HG03103 (cell line): Measurements from ENCODE around the gene PCDH9.

Experiments used
- ATAC-seq: cut with Tn5 transposase; IDR thresholded peaks from one replicate; pipeline ENCODE4 v1.9.1; 2021; ENCODE audit warnings: low read depth; ENCODE audit not compliant: unreplicated experiment

The PCDH9 gene

DNA sequence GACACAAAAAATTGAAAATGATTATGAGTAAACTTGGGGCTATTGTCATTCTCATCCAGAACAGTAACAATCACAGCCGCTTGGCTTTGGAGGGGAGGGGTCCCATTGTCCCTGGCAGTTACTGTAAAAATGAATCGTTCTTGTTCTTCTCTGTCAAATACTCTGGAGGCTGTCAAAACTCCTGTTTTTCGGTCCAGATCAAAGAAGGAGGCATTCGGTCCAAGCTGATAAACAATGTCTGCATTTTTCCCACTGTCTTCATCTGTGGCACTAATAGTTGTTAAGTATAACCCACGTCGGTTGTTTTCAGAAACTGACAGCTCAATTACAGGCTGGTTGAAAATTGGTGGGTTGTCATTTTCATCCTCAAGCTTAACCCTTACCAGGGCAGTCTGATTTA, 3.4 kb downstream of the PCDH9 start:
- no peak for ATAC-seq

DNA sequence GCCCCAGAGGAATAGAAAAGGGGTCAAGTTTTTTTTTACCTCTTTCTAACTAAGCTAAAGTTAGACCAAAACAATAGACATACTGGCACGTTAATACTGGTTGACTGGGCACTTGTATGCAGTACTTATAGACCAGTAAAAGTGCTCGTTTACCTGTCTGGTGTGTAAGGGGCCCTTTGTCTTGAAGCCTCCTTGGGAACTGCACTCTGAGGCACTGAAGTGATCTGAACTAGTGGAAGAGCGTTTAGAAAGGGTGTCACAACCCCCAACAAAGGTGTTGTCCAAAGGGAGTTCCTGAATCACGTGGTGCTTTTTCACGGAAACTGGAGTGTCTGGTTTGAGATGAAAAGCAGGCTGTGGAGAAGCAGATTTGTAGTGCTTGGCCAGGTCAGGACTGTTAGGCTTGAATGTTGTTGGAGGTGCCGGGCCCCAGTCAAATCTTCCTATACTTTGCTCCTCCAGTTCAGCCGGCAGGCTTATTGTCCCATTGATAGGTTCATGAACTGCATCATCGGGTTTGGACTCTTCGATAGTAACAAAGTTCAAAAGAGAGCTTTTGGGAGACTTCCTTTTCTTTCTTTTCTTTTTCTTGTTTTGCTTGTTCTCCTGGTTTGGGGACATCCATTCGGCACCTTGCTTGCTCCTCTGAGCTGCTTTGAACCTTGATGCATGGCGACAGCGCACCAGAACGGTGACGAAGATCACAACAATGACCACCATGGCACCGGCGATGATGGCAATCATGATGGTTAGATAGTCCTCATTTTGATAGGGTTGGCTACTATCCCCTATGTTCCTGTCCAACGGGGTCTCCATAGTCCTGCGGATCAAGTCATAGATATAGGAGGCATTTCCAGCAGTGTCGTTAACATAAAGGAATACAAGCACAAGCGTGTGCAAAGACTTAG, 4.6 kb downstream of the PCDH9 start:
- ATAC-seq, result no peak

DNA sequence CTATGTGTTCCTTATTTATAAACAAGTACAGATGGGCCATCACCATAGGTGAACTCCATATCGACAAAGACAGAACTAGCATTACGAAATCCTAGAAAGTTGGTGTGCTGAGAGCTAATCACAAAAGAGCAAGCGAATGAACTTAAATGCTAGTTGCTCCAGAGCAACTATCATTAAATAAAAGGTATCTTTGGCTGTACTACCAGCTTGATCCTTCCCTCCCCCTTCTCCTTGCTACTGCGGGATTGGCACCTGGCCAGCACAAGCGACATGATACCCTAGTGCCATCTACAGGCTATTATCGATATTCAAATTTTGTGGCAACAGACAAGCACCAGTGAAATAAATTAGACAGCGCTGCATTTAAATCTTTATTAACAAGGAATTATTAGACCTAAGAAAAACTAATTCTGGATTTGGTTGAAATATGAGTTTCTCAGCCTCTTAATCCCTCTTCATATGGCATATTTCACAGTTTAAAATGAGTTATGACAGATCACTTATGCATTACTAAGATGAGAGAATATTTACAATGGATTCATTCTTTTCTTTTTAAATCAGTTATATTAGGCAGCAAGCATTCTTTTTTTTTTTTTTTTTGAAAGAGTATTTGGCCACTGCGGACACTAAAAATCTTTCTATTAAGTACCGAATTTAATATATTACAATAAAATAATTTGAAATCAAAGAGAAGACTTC, 5.8 kb downstream of the PCDH9 start:
- ATAC-seq, result peak; percentile 75

DNA sequence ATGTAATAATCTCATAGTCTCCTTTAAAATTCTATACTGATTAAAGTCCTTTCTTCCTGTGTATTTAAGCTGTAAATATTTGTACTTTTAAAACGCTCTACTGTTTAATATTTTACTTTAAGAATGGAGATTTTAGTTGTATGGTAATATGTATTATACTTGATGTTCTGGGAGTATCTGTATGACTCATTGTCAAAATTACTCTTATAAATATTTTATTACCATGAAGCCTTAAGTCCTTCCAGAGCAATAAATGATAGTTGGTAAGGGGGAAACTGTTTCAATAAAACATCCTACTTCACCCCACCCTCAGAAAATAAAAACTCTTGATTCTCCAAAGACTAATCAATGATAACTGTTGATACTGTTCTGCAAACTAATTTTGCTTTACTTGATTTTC, 6.4 kb downstream of the PCDH9 start:
- ATAC-seq, result no peak

DNA sequence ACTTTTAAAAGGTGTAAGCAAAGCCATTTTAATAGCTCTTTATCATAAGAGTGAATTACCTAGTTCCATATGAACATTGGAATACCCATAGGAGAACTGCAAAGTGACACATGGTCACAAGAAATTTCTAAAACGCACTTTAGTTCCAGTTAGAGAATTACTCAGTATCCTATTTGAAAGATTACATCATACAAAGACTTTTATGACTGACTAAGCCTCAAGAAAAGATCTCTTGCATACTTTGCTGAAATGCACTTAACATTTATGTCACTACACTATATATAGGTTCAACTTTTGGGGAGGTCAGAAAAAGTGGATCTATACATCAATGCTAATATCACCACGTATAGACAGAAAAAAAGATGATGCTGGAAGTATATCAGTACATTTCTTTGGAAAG, 7.1 kb downstream of the PCDH9 start:
- no peak for ATAC-seq

DNA sequence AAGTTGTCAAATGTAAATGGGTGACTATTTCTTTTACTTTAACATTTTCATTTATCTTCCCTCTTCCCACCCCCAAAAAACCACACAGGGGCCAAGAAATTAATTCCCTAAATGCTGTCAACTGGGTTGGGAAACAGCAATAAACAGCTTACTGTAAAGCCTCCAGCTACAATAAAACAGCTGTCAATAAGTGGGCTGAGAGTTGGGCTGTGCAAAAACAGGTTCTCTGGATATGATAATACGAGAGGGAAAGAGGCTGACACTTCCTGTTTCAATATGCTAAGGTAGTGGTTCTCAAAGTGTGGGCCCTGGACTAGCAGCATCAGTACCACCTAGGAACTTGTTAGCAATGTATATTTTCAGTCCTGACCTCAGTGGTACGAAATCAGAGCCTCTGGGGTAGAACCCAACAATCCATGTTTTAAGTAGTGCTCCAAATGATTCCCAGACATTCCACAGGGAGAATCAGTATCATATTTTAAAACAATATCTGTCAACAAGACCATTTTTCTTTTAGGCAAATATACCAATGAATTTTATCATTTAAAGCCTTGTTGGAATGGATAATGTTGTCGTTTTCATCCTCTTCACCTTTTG, 8.4 kb downstream of the PCDH9 start:
- ATAC-seq, result peak; percentile 47

DNA sequence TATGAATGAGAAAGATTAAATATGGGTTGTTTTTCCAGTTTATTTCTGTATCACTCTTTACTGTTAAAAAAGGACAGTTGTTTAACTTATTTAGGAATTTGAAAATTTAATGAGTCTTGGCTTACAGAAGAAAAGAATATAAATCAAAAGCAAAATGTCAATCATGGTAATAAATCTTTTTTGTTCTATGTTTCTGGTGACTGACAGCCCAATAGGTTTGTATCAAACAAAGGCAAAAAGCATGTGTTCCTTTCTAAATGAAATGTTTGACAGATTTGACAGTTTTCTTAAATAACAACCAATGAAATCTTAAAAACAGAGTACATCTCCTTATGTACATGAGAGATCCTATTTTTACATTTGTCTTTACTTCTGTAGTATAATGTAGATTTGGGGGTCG, 11.0 kb downstream of the PCDH9 start:
- no peak for ATAC-seq

DNA sequence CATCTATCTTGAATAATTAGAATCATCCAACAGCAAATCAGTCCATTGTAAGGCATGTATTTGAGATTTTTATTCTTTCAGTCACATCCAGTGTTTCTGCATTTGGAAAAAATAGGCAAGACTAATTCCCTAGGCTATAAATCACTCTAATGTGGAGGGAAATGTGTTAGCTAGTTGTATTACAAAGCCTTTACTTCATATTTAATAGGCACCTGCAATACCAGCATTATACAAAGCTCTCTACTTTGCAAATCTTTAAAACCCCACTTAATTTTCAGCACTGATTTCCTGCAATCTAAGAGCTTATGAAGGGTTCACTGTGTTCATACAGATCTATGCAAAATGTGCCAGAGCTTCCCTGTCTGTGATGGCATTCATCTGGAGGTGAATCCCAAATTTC, 12.3 kb downstream of the PCDH9 start:
- no peak for ATAC-seq

DNA sequence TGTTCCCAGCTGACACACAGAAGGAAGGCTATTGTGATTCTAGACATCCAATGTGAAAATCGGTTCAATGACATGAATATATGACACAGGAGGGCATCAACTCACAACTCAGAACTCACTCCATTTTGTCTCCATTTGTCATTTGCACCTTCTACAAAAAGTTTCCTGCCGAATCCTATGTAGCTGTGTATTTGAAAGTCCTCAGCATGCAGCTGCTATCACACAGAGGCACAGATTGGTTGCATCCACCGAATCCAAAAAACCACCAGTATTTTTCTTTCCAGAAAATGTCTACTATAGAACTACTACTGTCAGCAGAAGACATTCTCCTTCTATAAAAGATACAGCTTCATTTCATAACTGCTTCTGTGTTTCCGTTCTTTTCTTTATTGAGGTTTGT, 13.3 kb downstream of the PCDH9 start:
- no peak for ATAC-seq

DNA sequence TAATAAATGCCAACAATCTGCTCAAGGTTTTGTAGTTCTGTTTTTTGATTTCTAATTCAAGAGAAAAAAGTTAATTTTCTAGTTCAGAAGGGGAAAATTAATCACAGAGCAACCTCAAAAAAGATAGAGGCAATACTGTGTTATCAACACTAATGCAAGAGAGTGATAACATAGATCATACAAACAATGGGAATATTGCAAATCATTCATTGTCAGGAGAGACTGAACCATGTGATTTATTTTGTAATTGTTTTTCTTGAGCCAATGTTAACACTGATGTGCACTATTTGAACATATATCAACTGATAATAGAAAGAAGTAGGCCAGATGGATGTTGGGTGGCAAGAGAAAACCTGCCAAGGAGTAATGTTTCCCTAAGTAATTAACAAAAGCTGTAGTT, 19.9 kb downstream of the PCDH9 start:
- no peak for ATAC-seq

DNA sequence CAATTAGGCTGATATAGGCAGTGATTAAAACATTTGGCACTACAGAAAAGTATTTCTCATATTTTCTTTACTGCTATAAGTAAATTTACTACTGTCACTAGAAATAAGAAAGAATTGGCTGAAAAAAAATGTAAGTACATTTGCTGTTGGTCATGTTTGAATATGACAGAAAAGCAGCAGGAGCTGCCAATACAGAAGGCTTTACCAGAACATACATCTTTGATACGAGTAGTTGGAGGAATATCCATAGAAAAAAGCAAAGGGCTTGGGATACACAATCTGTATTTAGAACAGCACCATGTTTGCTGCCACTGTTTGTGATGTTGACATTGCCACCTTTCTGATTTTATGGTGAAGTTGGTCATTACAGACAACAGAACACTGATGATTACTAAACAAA, 21.6 kb downstream of the PCDH9 start:
- ATAC-seq, result no peak

DNA sequence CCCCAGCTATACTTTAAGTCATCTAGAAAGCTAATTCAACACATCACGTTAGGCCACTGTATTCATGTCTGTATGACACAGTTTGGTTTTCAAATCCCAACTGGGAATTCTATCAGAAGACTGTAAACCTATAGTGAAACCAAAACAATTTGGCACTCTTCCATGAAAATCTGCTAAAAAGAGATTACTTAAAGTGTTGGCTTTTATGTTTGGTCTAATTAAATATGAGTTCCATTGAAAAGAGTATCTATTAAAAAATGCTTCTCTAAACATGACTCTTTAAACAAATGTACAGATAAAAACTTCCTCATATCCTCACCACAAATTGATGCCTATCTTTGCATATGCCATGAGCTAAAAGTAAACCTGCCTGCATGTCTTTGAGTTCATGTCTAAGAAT, 25.4 kb downstream of the PCDH9 start:
- ATAC-seq, result no peak

DNA sequence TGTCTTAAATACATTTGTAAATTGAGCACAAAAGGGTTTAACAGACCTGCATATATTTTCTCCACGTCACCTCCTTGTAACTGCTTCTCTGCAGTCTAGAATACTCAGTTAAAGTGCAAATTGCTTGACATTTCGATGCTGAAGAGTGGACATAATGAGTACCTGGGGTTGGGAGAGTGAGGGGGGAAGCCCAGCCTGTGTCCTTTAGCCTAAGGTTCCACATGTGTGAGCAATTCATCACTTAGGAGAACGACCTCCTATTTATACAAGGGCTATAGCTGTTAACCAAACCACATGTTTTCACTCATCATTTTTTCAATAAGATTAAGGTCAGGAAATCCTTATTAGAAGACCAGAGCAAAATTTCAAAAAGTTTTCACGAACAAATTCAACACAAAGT, 29.5 kb downstream of the PCDH9 start:
- ATAC-seq, result no peak

DNA sequence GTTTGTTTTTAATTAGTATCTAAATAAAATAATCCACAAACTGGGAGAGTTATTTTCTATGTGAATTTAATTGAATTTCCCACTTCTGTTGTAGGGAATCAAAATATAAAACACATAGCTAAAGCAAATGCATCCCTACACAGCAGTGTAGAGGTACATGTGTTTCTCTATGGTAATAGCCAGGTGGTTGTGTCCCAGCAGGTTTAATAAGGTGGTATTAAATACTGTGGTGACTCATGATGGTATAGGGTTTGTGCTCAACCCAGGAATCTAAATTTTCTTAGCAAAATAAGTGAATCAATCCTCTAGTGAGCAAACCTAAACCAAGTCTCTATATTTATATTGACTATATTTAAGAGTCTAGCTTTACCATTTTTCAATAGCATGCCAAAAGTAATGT, 30.0 kb downstream of the PCDH9 start:
- ATAC-seq, result no peak

DNA sequence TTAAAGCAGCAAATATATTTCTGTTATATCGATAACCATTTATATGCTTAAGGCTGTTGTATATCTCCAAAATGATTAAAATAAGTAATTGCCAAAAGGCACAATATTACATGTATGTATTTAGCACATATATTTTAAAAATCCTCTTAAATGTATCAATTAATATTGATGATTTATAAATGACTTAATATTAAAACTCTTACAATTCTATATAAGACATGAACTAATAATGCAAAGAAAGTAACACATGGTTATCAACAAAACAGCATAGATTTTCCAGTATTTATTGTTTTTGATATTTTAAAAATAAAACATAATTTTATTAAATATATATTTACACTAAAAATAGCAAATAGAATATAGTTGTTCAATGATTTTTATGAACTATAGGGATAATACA, 32.4 kb downstream of the PCDH9 start:
- ATAC-seq, result no peak

DNA sequence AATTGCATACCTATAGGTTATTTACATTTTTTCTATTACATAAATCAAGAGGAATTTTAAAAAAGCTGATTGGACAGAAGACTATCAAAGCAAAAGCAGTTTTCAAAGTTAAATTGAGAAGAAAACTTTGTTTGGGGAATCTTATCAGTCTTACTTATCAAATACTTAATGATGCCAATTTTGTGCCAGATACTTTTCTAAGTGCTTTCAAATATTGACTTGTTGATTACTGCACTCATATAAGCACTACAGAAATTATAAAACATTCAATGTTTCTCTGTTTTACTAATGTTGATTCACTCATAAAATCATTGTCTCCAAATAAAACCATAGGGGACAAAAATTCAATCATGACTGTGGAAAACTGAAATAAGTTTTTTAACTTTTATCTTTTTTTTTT, 36.2 kb downstream of the PCDH9 start:
- no peak for ATAC-seq

DNA sequence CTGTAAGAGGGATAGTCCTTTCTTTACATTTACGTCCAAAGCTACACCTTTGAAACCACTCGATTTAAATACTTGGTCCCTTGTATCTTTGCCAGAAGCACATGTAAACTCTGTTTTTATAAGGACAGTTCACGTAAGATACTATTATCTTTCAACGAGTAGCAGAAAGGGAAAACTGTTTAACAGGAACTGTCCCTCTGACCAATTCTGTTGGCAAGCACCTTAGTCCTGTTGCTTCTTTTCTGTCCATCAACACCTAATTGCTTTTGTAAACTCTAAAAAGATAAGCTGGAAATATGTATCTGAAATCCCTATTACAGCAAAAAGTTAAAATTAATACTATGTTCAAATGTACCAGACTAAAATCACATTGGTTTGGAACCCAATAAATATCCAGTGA, 37.4 kb downstream of the PCDH9 start:
- ATAC-seq, result no peak

DNA sequence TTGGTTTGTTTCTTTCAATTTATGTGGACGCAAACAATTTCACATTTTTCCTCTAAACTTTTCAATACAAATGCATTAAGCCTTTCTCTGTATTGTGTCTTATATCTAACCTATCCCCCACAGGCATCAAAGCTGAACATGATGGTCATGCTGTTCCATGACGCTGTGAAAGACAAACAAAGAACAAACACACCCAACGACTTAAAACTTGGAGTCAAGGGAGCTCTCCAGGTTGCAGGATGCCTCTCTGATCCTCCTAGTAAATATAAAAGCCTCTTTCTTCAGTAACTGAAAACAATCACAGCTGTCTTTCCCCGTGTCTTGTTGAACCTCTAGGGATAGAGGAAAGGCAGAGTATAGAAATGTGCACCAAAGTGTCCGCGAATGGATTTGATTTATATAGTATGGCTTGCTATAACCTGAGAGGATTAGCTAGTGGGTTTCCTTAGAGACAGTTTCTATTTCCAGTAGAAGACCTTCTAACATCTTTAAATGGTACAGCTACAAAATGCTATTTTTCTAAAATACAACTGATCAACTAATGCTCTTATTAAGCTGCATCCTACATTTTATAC, 43.1 kb downstream of the PCDH9 start:
- ATAC-seq, result no peak

DNA sequence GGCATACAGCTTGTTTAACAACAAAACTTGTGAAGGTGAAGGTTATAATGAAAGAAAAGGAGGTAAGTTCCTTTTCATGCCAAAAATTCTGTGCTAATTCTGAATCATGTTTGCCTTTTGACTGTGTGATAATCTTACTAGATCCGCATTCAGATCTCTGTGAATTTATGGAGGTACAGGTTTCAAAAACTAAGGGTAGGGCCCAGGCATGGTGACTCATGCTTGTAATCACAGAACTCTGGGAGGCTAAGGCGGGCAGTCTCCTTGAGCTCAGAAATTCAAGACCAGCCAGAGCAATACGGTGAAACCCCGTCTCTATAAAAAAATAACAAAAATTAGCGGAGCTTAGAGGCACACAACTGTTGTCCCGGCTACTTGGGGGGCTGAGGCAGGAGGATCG, 45.9 kb downstream of the PCDH9 start:
- no peak for ATAC-seq

DNA sequence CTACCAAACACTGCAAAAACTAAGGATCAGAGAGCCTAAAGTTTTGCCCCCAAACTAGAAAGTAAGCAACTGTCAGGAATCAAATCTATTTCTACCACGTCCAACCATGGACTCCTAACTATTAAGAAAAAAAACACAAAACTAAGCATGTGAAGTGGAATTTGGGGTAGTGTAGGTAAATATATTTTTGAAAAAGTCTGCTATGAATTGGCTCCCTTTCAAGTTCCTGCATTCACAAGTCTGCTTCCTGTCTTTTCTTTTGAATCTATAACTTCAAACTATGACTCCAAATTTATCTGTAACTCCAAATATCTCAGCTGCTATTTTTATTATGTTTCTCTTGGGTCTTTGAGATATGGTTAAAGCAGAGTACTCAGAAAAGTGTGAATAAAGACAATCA, 47.0 kb downstream of the PCDH9 start:
- ATAC-seq, result no peak

DNA sequence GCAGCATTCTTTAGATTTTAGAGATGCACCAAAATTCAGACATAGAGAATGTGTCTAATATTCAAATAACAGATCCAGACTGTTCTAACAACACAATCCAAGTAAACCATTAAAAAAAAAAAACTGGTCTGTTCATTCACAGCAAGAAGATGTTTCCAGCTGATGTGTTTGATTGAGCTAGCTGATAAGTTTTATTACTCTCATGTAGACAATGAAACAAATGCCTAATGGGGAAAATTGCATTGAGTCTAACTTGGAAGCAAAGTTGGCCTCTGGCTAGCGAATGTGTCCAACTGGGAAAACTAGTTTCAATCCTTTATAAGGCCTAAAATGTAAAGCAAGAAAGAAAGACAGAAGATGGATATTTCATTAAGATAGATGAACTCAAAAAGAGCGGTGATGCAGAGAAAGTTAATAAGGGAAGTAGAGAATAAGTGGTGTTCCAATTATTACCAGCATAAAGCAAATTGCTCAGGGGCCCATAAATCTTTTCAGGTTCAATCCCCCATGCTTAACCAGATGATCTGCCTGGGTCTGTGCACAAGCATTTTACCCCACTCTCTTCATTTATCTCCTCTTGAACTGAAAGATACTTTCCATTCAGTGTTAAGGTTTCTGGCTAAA, 54.2 kb downstream of the PCDH9 start:
- no peak for ATAC-seq
